Choroid plexus epithelial cell (primary cell): ENCODE results near the gene GNA14.

Experiments used
- DNase-seq: peaks from one replicate; pipeline ENCODE4 v3.0.0-alpha.2; 2010; ENCODE audit warnings: low read depth
- H3K4me3 ChIP-seq: 2 replicates; pipeline ENCODE4 v1.5.1; 2011; ENCODE audit warnings: low read depth, mild to moderate bottlenecking, control low read depth, low read length, moderate library complexity
- CTCF ChIP-seq: conservative IDR thresholded peaks from 2 replicates; pipeline ENCODE4 v1.5.1; 2011; ENCODE audit warnings: low read depth, mild to moderate bottlenecking, control low read depth, inconsistent platforms, low read length, moderate library complexity

GNA14 gene

GRCh38 chr9:77594963-77595362 lies 53.2 kb downstream of the GNA14 start:
- TF ChIP-seq CTCF = no peak
- H3K4me3 ChIP-seq = no peak overlapping the region
- DNase-seq = no peak

DNA sequence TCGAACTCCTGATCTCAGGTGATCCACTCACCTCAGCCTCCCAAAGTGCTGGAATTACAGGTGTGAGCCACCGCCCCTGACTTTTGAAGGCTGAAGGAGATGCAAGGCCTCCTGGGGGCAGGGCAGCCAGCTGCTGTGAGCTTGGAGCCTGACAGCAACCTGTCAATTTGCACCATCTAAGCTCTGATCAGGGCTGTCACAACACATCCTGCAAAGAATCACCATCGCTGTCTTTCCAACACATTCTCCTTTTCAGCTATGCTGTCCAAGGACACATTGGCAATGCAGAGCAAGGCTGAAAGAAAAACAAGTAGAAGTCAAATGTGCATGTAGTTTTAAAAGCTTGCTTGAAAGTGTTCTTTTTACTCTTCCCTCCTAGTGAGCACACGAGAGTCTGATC lies 54.6 kb downstream of the GNA14 start:
- H3K4me3 ChIP-seq = no peak overlapping the region
- DNase-seq = no peak
- TF ChIP-seq CTCF = no peak

DNA sequence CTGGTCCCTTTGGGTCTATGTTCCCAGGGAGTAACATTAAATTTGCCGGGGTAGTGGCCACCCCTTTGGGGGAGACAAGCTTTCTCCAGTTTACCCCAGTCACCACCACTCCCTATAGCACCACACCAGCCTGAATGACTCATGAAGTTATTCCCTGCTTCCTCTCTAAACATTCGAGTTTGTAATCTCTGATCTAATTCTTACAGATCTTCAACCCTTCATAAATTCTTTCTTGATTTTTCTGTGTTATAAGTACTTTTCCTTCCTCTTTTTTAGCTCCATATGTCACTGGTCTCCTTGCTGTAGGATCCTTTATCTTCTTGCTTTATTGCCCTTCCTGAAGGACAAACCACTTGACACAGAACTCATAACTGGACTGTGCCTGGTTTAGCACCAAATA lies 55.6 kb downstream of the GNA14 start:
- no peak for TF ChIP-seq CTCF
- no peak overlapping the region for H3K4me3 ChIP-seq
- no peak for DNase-seq

DNA sequence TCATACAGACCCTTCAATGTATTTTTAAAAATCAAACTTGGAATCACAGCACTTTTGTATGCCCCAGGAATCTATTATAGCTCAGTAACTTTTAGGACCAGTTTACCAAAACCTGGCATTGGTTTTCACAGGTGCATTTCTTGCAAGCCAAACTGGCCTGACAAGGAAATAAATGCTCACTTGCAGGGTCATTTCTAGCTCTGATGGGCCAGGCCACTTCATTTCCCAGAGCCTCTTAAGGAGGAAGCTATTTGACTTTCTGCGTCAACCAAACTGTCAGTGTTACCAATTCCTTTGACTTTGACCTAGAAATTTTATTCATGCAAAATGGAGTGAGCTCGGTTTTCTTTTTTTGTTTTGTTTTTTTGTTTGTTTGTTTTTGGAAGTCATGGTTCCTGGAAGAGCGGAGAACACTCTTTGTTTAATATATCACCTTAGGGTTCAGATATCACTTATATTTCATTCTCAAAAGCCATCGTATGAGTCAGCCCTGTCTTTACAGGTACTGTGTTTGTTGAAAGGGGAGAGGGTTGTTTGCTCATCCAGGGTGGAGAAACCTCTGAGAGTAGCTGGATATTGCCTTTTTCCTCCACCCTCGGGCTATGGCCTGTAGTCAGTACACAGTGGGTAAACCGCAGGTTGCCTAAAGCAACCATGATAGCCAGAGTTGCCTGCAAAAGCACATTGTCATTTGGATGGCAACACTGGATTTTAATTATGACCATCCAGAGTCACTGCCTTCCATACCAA lies 58.9 kb downstream of the GNA14 start:
- no peak overlapping the region for H3K4me3 ChIP-seq
- no peak for DNase-seq
- TF ChIP-seq CTCF = no peak

DNA sequence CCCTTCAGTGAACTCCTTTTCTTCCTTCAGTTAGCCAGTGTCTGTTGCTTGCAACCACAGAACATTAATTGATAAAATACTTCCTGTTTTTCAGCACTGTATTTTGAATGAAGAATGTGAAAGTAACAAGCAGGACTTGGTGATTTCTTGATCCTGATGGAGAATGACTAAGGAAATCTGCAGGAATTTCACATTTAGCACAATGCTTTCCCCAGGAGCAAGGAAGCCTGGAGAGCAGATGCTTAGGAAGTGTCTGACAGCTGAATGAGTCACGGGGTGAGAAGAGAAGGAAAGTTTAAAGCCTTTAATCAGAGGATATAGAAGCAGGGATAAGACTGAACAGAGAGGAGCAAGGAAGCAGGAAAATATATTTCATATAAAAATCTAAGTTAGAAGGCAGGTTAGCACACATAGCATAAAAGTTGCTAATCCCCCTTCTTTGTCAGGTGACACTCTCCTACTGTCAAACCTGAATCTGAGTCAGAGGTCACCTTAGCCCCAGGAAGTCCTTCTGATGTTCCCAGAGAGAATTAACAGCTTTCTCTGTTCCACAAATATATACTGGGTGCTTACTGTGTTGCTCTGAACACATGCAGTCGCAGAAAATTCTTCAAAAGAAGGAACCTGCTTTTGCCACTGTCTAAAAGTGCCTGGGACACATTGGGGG lies 59.7 kb downstream of the GNA14 start:
- DNase-seq = peak; percentile 69
- no peak for TF ChIP-seq CTCF
- H3K4me3 ChIP-seq = no peak overlapping the region

DNA sequence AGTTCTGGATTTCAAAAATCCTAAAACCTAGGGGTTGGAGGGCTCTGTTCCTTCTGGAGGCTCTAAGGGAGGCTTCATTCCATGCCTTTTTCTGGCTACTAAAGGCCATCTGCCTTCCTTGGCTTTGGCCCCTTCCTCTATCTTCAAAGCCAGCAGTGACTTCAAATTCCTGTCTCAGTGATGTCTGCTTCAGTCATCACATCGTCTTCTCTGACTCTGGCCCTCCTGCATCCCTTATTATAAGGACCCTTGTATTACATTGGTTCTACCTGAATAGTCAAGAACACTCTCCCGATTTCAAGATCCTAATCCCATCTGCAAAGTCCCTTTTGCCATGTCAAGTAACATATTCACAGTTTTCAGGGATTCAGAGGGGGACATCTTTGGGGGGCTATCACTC lies 60.3 kb downstream of the GNA14 start:
- TF ChIP-seq CTCF = no peak

DNA sequence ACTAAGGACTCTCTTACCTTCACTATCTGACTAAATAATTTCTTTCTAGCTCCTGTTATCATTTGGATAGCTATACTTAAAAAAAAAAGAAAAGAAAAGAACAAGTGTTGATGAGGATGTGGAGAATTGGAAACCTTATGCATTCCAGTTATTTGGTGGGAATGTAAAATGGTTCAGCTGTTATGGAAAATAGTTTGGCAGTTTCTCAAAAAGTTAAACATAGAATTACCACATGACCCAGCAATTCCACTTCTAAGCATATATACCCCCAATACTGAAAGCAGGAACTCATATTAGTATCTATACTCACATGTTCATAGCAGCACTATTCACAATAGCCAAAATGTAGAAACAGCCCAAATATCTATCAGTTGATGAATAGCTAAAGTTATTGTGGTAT lies 61.1 kb downstream of the GNA14 start:
- H3K4me3 ChIP-seq = no peak overlapping the region
- DNase-seq = no peak
- no peak for TF ChIP-seq CTCF

More for the DNA sequence above, 60.3 kb downstream of the GNA14 start:
- H3K4me3 ChIP-seq = no peak overlapping the region
- no peak for DNase-seq
